ENCODE data around the gene CEACAM20.
"Not testable (repeated sequence)": the region's sequence is repeated elsewhere in the genome, so short reads cannot be mapped to it uniquely, and the experiment has no call there.

Gene CEACAM20

GRCh38 chr19:44468730-44469129 lies 60.7 kb downstream of the CEACAM20 start:
- not testable (repeated sequence) for DNase-seq

- DNase-seq, result not testable (repeated sequence)
Observed at GRCh38 chr19:44462600-44463286, 66.7 kb downstream of the CEACAM20 start.
